SK-N-MC (cell line): ENCODE data around the gene CRACDL.

Experiments
- EZH2 ChIP-seq: fragments of 200-600 bp; sonication (generic); IDR thresholded peaks from one replicate; pipeline ENCODE4 v1.6.1; 2017; ENCODE audit warnings: antibody characterized with exemption
- FOXP2 ChIP-seq: optimal IDR thresholded peaks from 2 replicates; pipeline ENCODE3; 2011; ENCODE audit warnings: mild to moderate bottlenecking, moderate library complexity; ENCODE audit not compliant: insufficient read depth; ENCODE audit errors: extremely low read length, control extremely low read depth
- POLR2AphosphoS5 ChIP-seq: IDR thresholded peaks from 2 replicates; pipeline ENCODE4 v1.6.1; 2012; ENCODE audit warnings: mild to moderate bottlenecking, low read depth, low read length, borderline replicate concordance

DNA sequence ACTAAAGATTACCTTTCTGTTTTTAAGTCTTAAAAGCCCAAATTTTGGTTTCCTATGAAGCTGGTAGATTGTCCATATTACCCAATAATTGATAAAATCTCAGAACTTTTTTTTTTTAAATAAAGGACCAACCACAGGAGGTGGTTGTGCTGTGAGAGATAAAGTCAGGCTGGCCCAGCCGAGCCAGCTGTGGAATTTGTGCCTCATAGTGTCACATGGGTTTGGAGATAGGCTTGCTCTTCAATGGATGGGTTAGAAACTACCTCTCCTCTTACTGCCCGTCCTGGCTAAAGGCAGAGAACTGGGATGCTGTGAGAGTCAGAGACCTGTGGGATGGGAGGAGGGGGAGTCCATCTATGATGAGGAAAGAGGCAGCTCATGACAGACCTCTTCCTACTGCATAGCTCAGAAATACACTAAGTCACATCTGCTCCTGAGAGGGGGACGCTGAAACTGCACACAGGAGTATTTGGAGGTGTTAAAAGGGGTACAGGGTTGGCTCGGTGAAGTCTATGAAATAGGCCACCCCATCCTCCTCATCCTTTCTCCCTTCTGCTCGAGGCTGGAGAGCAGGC, 105.4 kb downstream of the CRACDL start:
- no peak for TF ChIP-seq POLR2AphosphoS5
- no peak for TF ChIP-seq EZH2
- TF ChIP-seq FOXP2: no peak
